A549 (cell line): Measurements from ENCODE around the gene EXOC2. TPM values are rescaled to one million over a fixed set of nuclear protein-coding genes. Genes with fewer than 3 reads are reported as not detected.

ENCODE experiments used
- ATAC-seq, 2 experiments: fragments of 200-7000 bp in 1 of 2; fragments of >200 bp in 1 of 2; cut with Nextera tagmentation in 1 of 2; cut with Tn5 transposase in 1 of 2; 3 replicates each; pipeline versions ENCODE4 v1.8.0 to v1.9.1; 2018 to 2020; ENCODE audit warnings: mild to moderate bottlenecking in 1 of 2, moderate library complexity in 1 of 2
- CTCF ChIA-PET: fragments of 300-600 bp; sonication (Branson Sonifier 250); formaldehyde crosslinking; extraction: SDS; loops from one replicate; lab custom pipeline; 2021; ENCODE audit warnings: antibody characterized with exemption, inconsistent platforms; lab: Yijun Ruan, JAX
- POLR2A ChIA-PET: fragments of 350-600 bp; formaldehyde crosslinking; extraction: SDS; loops from one replicate; lab custom pipeline; 2021; ENCODE audit warnings: antibody characterized with exemption, inconsistent platforms; lab: Yijun Ruan, JAX
- DNase-seq, 2 experiments: peaks; one replicate each; pipeline versions ENCODE4 v3.0.0 to v3.0.0-alpha.2; 2011 to 2016; ENCODE audit warnings: low read depth in 1 of 2, low spot score in 1 of 2
- FAIRE-seq: peaks from 2 replicates; lab custom pipeline; 2011; peaks lifted over from hg19 to GRCh38; lab: Jason Lieb, UNC
- H3K27ac ChIP-seq, 2 experiments: fragments of >200 bp; sonication (Bioruptor Twin); formaldehyde crosslinking; 3 replicates each; pipeline ENCODE4 v1.5.1; 2016 to 2017
- H3K4me1 ChIP-seq: fragments of >200 bp; sonication (Bioruptor Twin); formaldehyde crosslinking; 3 replicates; pipeline ENCODE4 v1.6.1; 2016
- H3K4me2 ChIP-seq: fragments of >200 bp; sonication (Bioruptor Twin); formaldehyde crosslinking; 3 replicates; pipeline ENCODE4 v1.6.1; 2016
- H3K4me3 ChIP-seq: fragments of >200 bp; sonication (Bioruptor Twin); formaldehyde crosslinking; 3 replicates; pipeline ENCODE4 v1.5.1; 2016
- H3K9me3 ChIP-seq: fragments of >200 bp; sonication (Bioruptor Twin); formaldehyde crosslinking; 3 replicates; pipeline ENCODE4 v1.6.1; 2016
- ATOH8 ChIP-seq: fragments of 250-450 bp; sonication (Bioruptor Pico); IDR thresholded peaks from 2 replicates; pipeline ENCODE4 v1.5.0; 2020; ENCODE audit warnings: low read depth, mild to moderate bottlenecking, moderate library complexity
- CHD2 ChIP-seq: fragments of 150-350 bp; IDR thresholded peaks from 2 replicates; pipeline ENCODE4 v1.6.1; 2014; ENCODE audit warnings: low read length; ENCODE audit not compliant: partially characterized antibody
- CHD4 ChIP-seq: fragments of 200-600 bp; sonication (generic); IDR thresholded peaks from 2 replicates; pipeline ENCODE4 v1.6.1; 2016; ENCODE audit warnings: antibody characterized with exemption, mild to moderate bottlenecking, borderline replicate concordance
- E2F6 ChIP-seq: IDR thresholded peaks from 2 replicates; pipeline ENCODE4 v1.6.1; 2012; ENCODE audit warnings: low read depth, borderline replicate concordance
- EHMT2 ChIP-seq: fragments of 200-600 bp; sonication (generic); IDR thresholded peaks from 2 replicates; pipeline ENCODE4 v1.6.1; 2016; ENCODE audit warnings: antibody characterized with exemption, low read depth, mild to moderate bottlenecking, moderate library complexity
- ELK1 ChIP-seq: fragments of 150-350 bp; IDR thresholded peaks from 2 replicates; pipeline ENCODE4 v1.6.1; 2014; ENCODE audit warnings: low read depth, mild to moderate bottlenecking, low read length
- ESRRA ChIP-seq: fragments of 150-350 bp; IDR thresholded peaks from 2 replicates; pipeline ENCODE4 v1.6.1; 2014; ENCODE audit warnings: mild to moderate bottlenecking, low read length, borderline replicate concordance
- FOSL2 ChIP-seq, 2 experiments: fragments of 450-650 bp in 1 of 2; fragments of >200 bp in 1 of 2; sonication (Bioruptor Twin) in 1 of 2; formaldehyde crosslinking; IDR thresholded peaks; 2 replicates each; pipeline versions ENCODE4 v1.5.0 to v1.6.1; 2016 to 2020; ENCODE audit warnings: mild to moderate bottlenecking in 1 of 2, moderate library complexity in 1 of 2
- GATA3 ChIP-seq: IDR thresholded peaks from 2 replicates; pipeline ENCODE4 v1.6.1; 2012; ENCODE audit warnings: borderline replicate concordance
- HOXA7 ChIP-seq: fragments of 250-450 bp; sonication (Bioruptor Pico); IDR thresholded peaks from 2 replicates; pipeline ENCODE4 v1.5.0; 2020; ENCODE audit warnings: mild to moderate bottlenecking, moderate library complexity
- HOXB13 ChIP-seq: fragments of 250-450 bp; sonication (Bioruptor Pico); IDR thresholded peaks from 2 replicates; pipeline ENCODE4 v1.5.0; 2020; ENCODE audit warnings: low read depth, mild to moderate bottlenecking, moderate library complexity
- JUNB ChIP-seq: fragments of >200 bp; sonication (Bioruptor Twin); formaldehyde crosslinking; IDR thresholded peaks from 2 replicates; pipeline ENCODE4 v1.6.1; 2016
- KDM1A ChIP-seq: fragments of 200-600 bp; sonication (generic); IDR thresholded peaks from 2 replicates; pipeline ENCODE4 v1.6.1; 2016; ENCODE audit warnings: low read depth, mild to moderate bottlenecking
- MAFK ChIP-seq: fragments of 450-650 bp; IDR thresholded peaks from 2 replicates; pipeline ENCODE4 v1.6.1; 2014; ENCODE audit not compliant: partially characterized antibody
- MYC ChIP-seq: IDR thresholded peaks from 2 replicates; pipeline ENCODE4 v1.6.1; 2012; ENCODE audit warnings: mild to moderate bottlenecking, inconsistent platforms, low read length, improper control_type of control experiment, borderline replicate concordance
- PHF8 ChIP-seq: fragments of 200-600 bp; sonication (generic); IDR thresholded peaks from 2 replicates; pipeline ENCODE4 v1.6.1; 2016; ENCODE audit warnings: low read depth, mild to moderate bottlenecking, antibody characterized with exemption, moderate library complexity, borderline replicate concordance
- POLR2A ChIP-seq: IDR thresholded peaks from 2 replicates; pipeline ENCODE4 v1.6.1; 2012; ENCODE audit warnings: mild to moderate bottlenecking, low read length
- RFX5 ChIP-seq: fragments of 450-650 bp; IDR thresholded peaks from 2 replicates; pipeline ENCODE4 v1.7.1; 2014; ENCODE audit warnings: antibody characterized with exemption, mild to moderate bottlenecking, moderate library complexity
- TP53 ChIP-seq: fragments of 250-450 bp; sonication (Bioruptor Pico); IDR thresholded peaks from 2 replicates; pipeline ENCODE4 v1.5.0; 2021; ENCODE audit warnings: mild to moderate bottlenecking, moderate library complexity
- ZC3H11A ChIP-seq: fragments of 450-650 bp; IDR thresholded peaks from 2 replicates; pipeline ENCODE4 v1.6.1; 2014; ENCODE audit warnings: antibody characterized with exemption, mild to moderate bottlenecking
- ZFP36 ChIP-seq: fragments of 450-650 bp; IDR thresholded peaks from 2 replicates; pipeline ENCODE4 v1.6.1; 2014; ENCODE audit warnings: borderline replicate concordance; ENCODE audit not compliant: partially characterized antibody
- WGBS: methylation state at CpG from one replicate; pipeline ENCODE4 v1.1.6; 2017; ENCODE audit errors: missing lambda C conversion rate; 5-methylcytosine and 5-hydroxymethylcytosine counted together
- polyA plus RNA-seq, 4 experiments: library from polyadenylated mRNA; depleted of rRNA in 3 of 4; stranded (reverse); fragments of >200 nt; fragmentation: RNase III in 1 of 4; extraction: RNeasy Plus Mini Kit Qiagen cat#74134 plus additional on column Dnase treatment in 1 of 4; gene quantifications; 2 replicates in 3 of 4; 3 replicates in 1 of 4; pipeline ENCODE4 v1.2.3, GENCODE V29; 2011 to 2017
- TF ChIP-seq, protein P1 (sequence below): fragments of 450-650 bp; IDR thresholded peaks from 2 replicates; pipeline ENCODE4 v1.6.1; 2014; ENCODE audit warnings: antibody characterized with exemption

EXOC2 gene
- polyA plus RNA-seq, 2 of the 4 experiments (the other 2 are of a cell fraction) = 13.3 to 22.9 TPM

DNA sequence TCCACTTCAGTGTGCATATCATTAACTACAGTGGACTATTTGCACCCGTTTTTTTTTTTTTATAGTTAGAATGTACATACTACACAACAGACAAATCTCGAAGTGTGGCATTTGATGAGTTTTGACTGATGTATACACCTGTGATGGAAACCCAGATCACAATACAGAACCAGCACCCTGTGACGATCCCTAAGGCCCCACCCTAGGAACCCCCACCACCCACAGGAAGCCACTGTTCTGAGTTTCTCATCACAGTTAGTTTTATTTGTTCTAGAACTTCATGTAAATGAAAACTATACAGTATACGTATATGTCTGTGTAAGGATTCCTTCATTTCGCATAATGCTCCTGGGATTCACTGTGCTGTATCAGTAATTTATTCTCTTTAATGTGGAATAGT is 198.5 kb downstream of the EXOC2 start:
- 82% methylated on average over 5 of the region's 5 CpGs for WGBS
- no peak for FAIRE-seq
- ATAC-seq = no peak
- ChIA-PET POLR2A (no interaction called here), CTCF (no interaction called here)
- Histone ChIP-seq H3K27ac (no peak overlapping the region), H3K4me1 (no peaks in the 10 kb centered on the region), H3K9me3 (no peaks in the 10 kb centered on the region), H3K4me2 (no peak overlapping the region), H3K4me3 (no peak overlapping the region)
- TF ChIP-seq RFX5 (no peak), ATOH8 (no peak), CHD4 (no peak), HOXB13 (CRISPR knock-in tag) (no peak), POLR2A (no peak), GATA3 (no peak), PHF8 (no peak), ZC3H11A (no peak), KDM1A (no peak), E2F6 (no peak), ESRRA (no peak), MYC (no peak), ELK1 (no peak), ZFP36 (no peak), MAFK (no peak), TP53 (no peak), CHD2 (no peak), JUNB (no peak), EHMT2 (no peak)
- TF ChIP-seq, protein P1, sequence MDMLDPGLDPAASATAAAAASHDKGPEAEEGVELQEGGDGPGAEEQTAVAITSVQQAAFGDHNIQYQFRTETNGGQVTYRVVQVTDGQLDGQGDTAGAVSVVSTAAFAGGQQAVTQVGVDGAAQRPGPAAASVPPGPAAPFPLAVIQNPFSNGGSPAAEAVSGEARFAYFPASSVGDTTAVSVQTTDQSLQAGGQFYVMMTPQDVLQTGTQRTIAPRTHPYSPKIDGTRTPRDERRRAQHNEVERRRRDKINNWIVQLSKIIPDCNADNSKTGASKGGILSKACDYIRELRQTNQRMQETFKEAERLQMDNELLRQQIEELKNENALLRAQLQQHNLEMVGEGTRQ = no peak
- no peak for DNase-seq

- Histone ChIP-seq H3K4me2 (no peak overlapping the region), H3K27ac (no peak overlapping the region), H3K9me3 (no peaks in the 10 kb centered on the region), H3K4me1 (no peaks in the 10 kb centered on the region), H3K4me3 (no peak overlapping the region)
- TF ChIP-seq HOXA7 (CRISPR knock-in tag) = no peak
- TF ChIP-seq POLR2A = no peak
- no peak for TF ChIP-seq ELK1
- TF ChIP-seq MYC = no peak
- TF ChIP-seq ZC3H11A = no peak
- TF ChIP-seq FOSL2 (IDR thresholded peaks at IDR 0.05) = no peak
- TF ChIP-seq FOSL2 (CRISPR knock-in tag; IDR thresholded peaks at IDR 0.05) = no peak
- no peak for ATAC-seq
- ChIA-PET POLR2A (no interaction called here), CTCF (no interaction called here)
- FAIRE-seq = no peak
- no peak for DNase-seq
- WGBS = 86% methylated on average over 6 of the region's 6 CpGs
Observed at GRCh38 chr6:493840-494239, 199.1 kb downstream of the EXOC2 start.
